B cell (primary cell): ENCODE data around the gene NCAPG2. TPM values are rescaled to one million over a fixed set of nuclear protein-coding genes. Genes with fewer than 3 reads are reported as not detected.

Source experiments
- ATAC-seq: fragments of 200-7000 bp; cut with Tn5 transposase; one replicate; pipeline ENCODE4 v1.10.0; 2021; ENCODE audit warnings: low read depth, mild to moderate bottlenecking, moderate number of reproducible peaks, moderate library complexity
- CTCF ChIA-PET: fragments of 350-600 bp; sonication (Branson Sonifier 250); formaldehyde crosslinking; loops from one replicate; lab custom pipeline; 2021; ENCODE audit warnings: antibody characterized with exemption, inconsistent platforms; lab: Charles Lee
- POLR2A ChIA-PET: fragments of 350-600 bp; sonication (Branson Sonifier 250); formaldehyde crosslinking; loops from one replicate; lab custom pipeline; 2021; ENCODE audit warnings: antibody characterized with exemption; lab: Charles Lee
- DNase-seq: peaks from one replicate; pipeline ENCODE4 v3.0.0; 2013
- H2AFZ ChIP-seq: 2 replicates; pipeline ENCODE4 v1.6.1; 2012; ENCODE audit warnings: mild to moderate bottlenecking, low read depth, low read length; ENCODE audit not compliant: insufficient read depth, poor library complexity, severe bottlenecking
- H3K27ac ChIP-seq, 2 donors: 1 replicate in 1 of 2; 2 replicates in 1 of 2; pipeline ENCODE4 v1.5.1; 2012 to 2013; ENCODE audit warnings: low read length in 2 of 2, mild to moderate bottlenecking in 2 of 2, moderate library complexity in 1 of 2
- H3K27me3 ChIP-seq, 4 experiments: fragments of 200-600 bp in 1 of 4; sonication (generic) in 1 of 4; replicated peaks in 1 of 4; 1 replicate in 2 of 4; 2 replicates in 2 of 4; pipeline versions ENCODE4 v1.6.1 to v1.7.0; 2013 to 2016; ENCODE audit warnings: low read length in 3 of 4, mild to moderate bottlenecking in 2 of 4, mixed read lengths in 1 of 4, moderate library complexity in 1 of 4; ENCODE audit not compliant: insufficient read depth in 4 of 4, control insufficient read depth in 3 of 4; ENCODE audit errors: control extremely low read depth in 1 of 4
- H3K36me3 ChIP-seq, 2 experiments: replicated peaks in 1 of 2; 1 replicate in 1 of 2; 2 replicates in 1 of 2; pipeline versions ENCODE4 v1.6.1 to v1.7.1; 2013; ENCODE audit warnings: low read length in 1 of 2; ENCODE audit not compliant: insufficient read depth in 2 of 2, control insufficient read depth in 1 of 2; ENCODE audit errors: control extremely low read depth in 1 of 2, extremely low read depth in 1 of 2
- H3K4me1 ChIP-seq, 2 donors: fragments of 200-600 bp in 1 of 2; sonication (generic) in 1 of 2; 1 replicate in 1 of 2; 2 replicates in 1 of 2; pipeline versions ENCODE4 v1.5.1 to v1.6.1; 2013 to 2017; ENCODE audit warnings: low read length in 2 of 2; ENCODE audit not compliant: control insufficient read depth in 2 of 2, insufficient read depth in 2 of 2
- H3K4me2 ChIP-seq: replicated peaks from 2 replicates; pipeline ENCODE3; 2012; ENCODE audit warnings: mild to moderate bottlenecking, low read depth, low read length; ENCODE audit not compliant: poor library complexity, severe bottlenecking
- H3K4me3 ChIP-seq, 5 experiments: fragments of 200-600 bp in 1 of 5; sonication (generic) in 1 of 5; 1 replicate in 3 of 5; 2 replicates in 2 of 5; pipeline versions ENCODE4 v1.5.1 to v1.7.0; 2011 to 2016; ENCODE audit warnings: low read length in 4 of 5, mild to moderate bottlenecking in 4 of 5, low read depth in 2 of 5, control low read depth in 1 of 5, moderate library complexity in 1 of 5; ENCODE audit not compliant: insufficient read depth in 1 of 5; ENCODE audit errors: control extremely low read depth in 1 of 5, extremely low read depth in 1 of 5
- H3K79me2 ChIP-seq: fragments of 200-600 bp; sonication (generic); one replicate; pipeline ENCODE4 v1.6.0; 2016; ENCODE audit warnings: low read length; ENCODE audit not compliant: control insufficient read depth, insufficient read depth
- H3K9ac ChIP-seq: fragments of 200-600 bp; sonication (generic); 2 replicates; pipeline ENCODE4 v1.6.1; 2017; ENCODE audit warnings: mild to moderate bottlenecking, low read length, moderate library complexity
- H3K9me3 ChIP-seq, 3 donors: one replicate each; pipeline versions ENCODE4 v1.6.1 to v1.7.1; 2013; ENCODE audit warnings: low read length in 2 of 3; ENCODE audit not compliant: control insufficient read depth in 2 of 3, insufficient read depth in 1 of 3; ENCODE audit errors: control extremely low read depth in 1 of 3
- H4K20me1 ChIP-seq: 2 replicates; pipeline ENCODE4 v1.6.0; 2012; ENCODE audit warnings: mild to moderate bottlenecking, low read length; ENCODE audit not compliant: insufficient read depth, control insufficient read depth, poor library complexity, severe bottlenecking
- H3K27ac Mint-ChIP-seq: one replicate; pipeline ENCODE4 v1.8.0; 2021; ENCODE audit warnings: mixed read lengths
- H3K27me3 Mint-ChIP-seq: one replicate; pipeline ENCODE4 v1.8.0; 2021; ENCODE audit warnings: mixed read lengths
- H3K4me1 Mint-ChIP-seq: one replicate; pipeline ENCODE4 v1.8.0; 2021; ENCODE audit warnings: mixed read lengths
- H3K4me3 Mint-ChIP-seq: one replicate; pipeline ENCODE4 v1.8.0; 2021; ENCODE audit warnings: mixed read lengths
- H3K9me3 Mint-ChIP-seq: one replicate; pipeline ENCODE4 v1.8.0; 2022; ENCODE audit warnings: mixed read lengths; ENCODE audit not compliant: insufficient read depth
- EZH2 ChIP-seq: IDR thresholded peaks from 2 replicates; pipeline ENCODE4 v1.6.1; 2012; ENCODE audit warnings: borderline replicate concordance, low read depth, mild to moderate bottlenecking, moderate library complexity, low read length; ENCODE audit not compliant: insufficient read depth, poor library complexity, severe bottlenecking
- WGBS: methylation state at CpG from one replicate; pipeline ENCODE4 v1.1.5; 2013; ENCODE audit warnings: missing lambda C conversion rate; ENCODE audit not compliant: insufficient coverage; 5-methylcytosine and 5-hydroxymethylcytosine counted together
- intact Hi-C: fragments of 100-400 bp; cut with micrococcal nuclease; formaldehyde crosslinking; loops from one replicate; pipeline ENCODE4 v1.10.0; 2022
- polyA plus RNA-seq: library from polyadenylated mRNA; depleted of rRNA; stranded (reverse); fragments of >200 nt; gene quantifications from 2 replicates; pipeline ENCODE4 v1.2.3, GENCODE V29; 2012
- total RNA-seq, 2 donors: library from RNA; stranded (reverse); fragments of 120-200 nt in 1 of 2; gene quantifications; 1 replicate in 1 of 2; 2 replicates in 1 of 2; pipeline versions ENCODE4 v1.2.3 to v1.2.4, GENCODE V29; 2013 to 2022
- TF ChIP-seq, protein P1 (sequence below): fragments of 200-600 bp; IDR thresholded peaks from one replicate; pipeline ENCODE4 v1.8.0; 2022; ENCODE audit warnings: antibody characterized with exemption, mild to moderate bottlenecking

NCAPG2 gene
- total and polyA plus RNA-seq, 2 donors (not counting 1 experiment from before 2014, with no cell fraction given), result 2.9 to 9.8 TPM

DNA sequence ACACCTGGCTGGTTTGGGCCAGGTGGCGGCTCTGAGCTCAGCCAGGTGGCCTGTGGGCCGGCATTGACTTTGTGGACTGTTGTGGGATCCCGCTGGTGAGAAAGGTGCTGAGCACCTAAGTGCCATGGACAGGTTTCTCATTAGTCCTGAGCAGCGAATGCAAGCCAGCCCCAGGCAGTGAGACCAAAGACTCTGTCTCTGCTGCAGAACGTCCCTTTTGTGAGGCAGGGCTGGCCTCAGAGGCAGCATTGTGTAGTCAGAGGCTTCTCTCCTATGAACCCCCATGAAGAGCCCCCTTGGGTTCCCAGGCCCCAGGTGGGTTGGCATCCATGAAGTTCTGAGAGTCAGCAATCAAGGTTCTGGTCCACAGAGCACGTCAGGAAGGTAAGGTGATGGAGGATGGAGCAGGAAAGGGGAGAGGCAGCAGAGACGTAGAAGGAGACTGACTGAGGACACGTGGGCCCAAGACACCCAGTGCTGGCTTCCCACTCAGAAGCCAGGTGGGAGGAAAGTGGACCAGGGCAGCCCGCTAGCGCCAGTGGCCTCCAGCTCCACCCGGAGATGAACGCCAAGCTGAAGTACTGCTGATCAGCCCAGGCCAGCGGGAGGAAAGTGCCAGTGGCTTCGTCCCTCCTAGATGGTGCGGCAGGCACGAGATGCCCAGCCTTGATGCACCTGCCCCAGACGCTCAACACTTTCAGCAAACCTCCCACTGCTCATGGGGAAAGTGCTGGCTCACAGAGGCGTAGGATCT, 97.8 kb downstream of the NCAPG2 start:
- H3K36me3 ChIP-seq, result peaks cover 0 to 2% of the 10 kb centered on the region in 2 experiments
- no peak overlapping the region for H3K27ac ChIP-seq
- H2AFZ ChIP-seq, result no peak overlapping the region
- H3K4me1 Mint-ChIP-seq, result peaks cover 8% of the 10 kb centered on the region
- no peak for TF ChIP-seq EZH2
- TF ChIP-seq, protein P1, sequence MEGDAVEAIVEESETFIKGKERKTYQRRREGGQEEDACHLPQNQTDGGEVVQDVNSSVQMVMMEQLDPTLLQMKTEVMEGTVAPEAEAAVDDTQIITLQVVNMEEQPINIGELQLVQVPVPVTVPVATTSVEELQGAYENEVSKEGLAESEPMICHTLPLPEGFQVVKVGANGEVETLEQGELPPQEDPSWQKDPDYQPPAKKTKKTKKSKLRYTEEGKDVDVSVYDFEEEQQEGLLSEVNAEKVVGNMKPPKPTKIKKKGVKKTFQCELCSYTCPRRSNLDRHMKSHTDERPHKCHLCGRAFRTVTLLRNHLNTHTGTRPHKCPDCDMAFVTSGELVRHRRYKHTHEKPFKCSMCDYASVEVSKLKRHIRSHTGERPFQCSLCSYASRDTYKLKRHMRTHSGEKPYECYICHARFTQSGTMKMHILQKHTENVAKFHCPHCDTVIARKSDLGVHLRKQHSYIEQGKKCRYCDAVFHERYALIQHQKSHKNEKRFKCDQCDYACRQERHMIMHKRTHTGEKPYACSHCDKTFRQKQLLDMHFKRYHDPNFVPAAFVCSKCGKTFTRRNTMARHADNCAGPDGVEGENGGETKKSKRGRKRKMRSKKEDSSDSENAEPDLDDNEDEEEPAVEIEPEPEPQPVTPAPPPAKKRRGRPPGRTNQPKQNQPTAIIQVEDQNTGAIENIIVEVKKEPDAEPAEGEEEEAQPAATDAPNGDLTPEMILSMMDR, result no peak
- ATAC-seq, result no peak
- WGBS, result 96% methylated on average over 17 of the region's 18 CpGs
- no peak for DNase-seq
- H3K27me3 ChIP-seq, result no peaks in the 10 kb centered on the region
- no peaks in the 10 kb centered on the region for H3K27me3 Mint-ChIP-seq
- H3K4me3 ChIP-seq, result no peak overlapping the region
- no peak overlapping the region for H3K4me3 Mint-ChIP-seq
- H3K4me1 ChIP-seq, result no peaks in the 10 kb centered on the region
- H3K4me2 ChIP-seq, result no peak overlapping the region
- H3K9ac ChIP-seq, result no peak overlapping the region
- peaks cover 0 to 6% (median 0%) of the 10 kb centered on the region in 3 donors for H3K9me3 ChIP-seq
- ChIA-PET CTCF (no interaction called here), POLR2A (no interaction called here)
- no peaks in the 10 kb centered on the region for H3K9me3 Mint-ChIP-seq
- H4K20me1 ChIP-seq, result no peaks in the 10 kb centered on the region
- H3K79me2 ChIP-seq, result no peaks in the 10 kb centered on the region
- intact Hi-C loops, result no loop called here
- no peak overlapping the region for H3K27ac Mint-ChIP-seq

DNA sequence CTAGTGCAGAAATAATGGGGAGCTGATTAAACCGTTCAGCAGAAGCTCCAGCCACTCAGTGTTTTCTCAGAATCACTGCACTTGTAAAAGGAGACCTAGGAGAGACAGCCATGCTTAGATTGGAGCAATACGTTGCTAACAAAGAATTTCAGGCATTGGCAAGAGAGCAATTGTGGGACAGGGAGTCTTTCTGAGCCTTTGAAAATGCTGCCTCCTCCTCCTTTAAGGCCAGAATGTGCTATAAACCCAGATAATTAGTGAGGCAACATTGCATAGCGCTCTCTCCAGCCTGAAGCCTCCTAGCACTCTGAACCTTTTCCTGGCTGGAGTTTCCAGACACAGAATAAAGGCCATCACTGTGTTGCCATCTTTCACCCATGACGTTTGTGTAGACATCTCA, 98.5 kb downstream of the NCAPG2 start:
- Histone ChIP-seq H3K4me1 (no peaks in the 10 kb centered on the region), H3K27me3 (no peaks in the 10 kb centered on the region), H3K4me3 (no peak overlapping the region), H3K27ac (no peak overlapping the region), H3K36me3 (peaks cover 0 to 2% of the 10 kb centered on the region in 2 experiments), H3K79me2 (no peaks in the 10 kb centered on the region), H3K9ac (no peak overlapping the region), H2AFZ (no peak overlapping the region), H4K20me1 (no peaks in the 10 kb centered on the region), H3K4me2 (no peak overlapping the region), H3K9me3 (peaks cover 0 to 6% (median 0%) of the 10 kb centered on the region in 3 donors)
- DNase-seq (no peak), ATAC-seq (no peak)
- Mint-ChIP-seq H3K9me3 (no peaks in the 10 kb centered on the region), H3K4me1 (peaks cover 5% of the 10 kb centered on the region), H3K27me3 (no peaks in the 10 kb centered on the region), H3K4me3 (no peak overlapping the region), H3K27ac (no peak overlapping the region)
- ChIA-PET CTCF (no interaction called here), POLR2A (no interaction called here)
- intact Hi-C loops, result no loop called here
- TF ChIP-seq, protein P1, result no peak
- no peak for TF ChIP-seq EZH2
- 92% methylated on average over 4 of the region's 4 CpGs for WGBS
